Neural crest cell (in vitro differentiated cells): Measurements from ENCODE around the gene SMAGP. TPM values are rescaled to one million over a fixed set of nuclear protein-coding genes. Genes with fewer than 3 reads are reported as not detected.

Experiments
- DNase-seq: peaks from one replicate; pipeline ENCODE4 v3.0.0; 2021; ENCODE audit warnings: low read depth, mixed read lengths, low spot score
- H3K27ac Mint-ChIP-seq: one replicate; pipeline ENCODE4 v1.8.0; 2021; ENCODE audit warnings: mild to moderate bottlenecking, mixed read lengths; ENCODE audit not compliant: unreplicated experiment
- H3K27me3 Mint-ChIP-seq: 2 replicates; pipeline ENCODE4 v1.8.0; 2021; ENCODE audit warnings: low read depth, mild to moderate bottlenecking, mixed read lengths
- H3K36me3 Mint-ChIP-seq: 2 replicates; pipeline ENCODE4 v1.8.0; 2021; ENCODE audit warnings: low read depth, mild to moderate bottlenecking, mixed read lengths
- H3K4me1 Mint-ChIP-seq: 2 replicates; pipeline ENCODE4 v1.8.0; 2021; ENCODE audit warnings: mixed read lengths
- H3K4me3 Mint-ChIP-seq: one replicate; pipeline ENCODE4 v1.8.0; 2021; ENCODE audit warnings: mild to moderate bottlenecking, mixed read lengths
- H3K9me3 Mint-ChIP-seq: 2 replicates; pipeline ENCODE4 v1.8.0; 2021; ENCODE audit warnings: mixed read lengths
- total RNA-seq: library from RNA; stranded (reverse); gene quantifications from 2 replicates; pipeline ENCODE4 v1.2.1, GENCODE V29; 2021
- TF ChIP-seq, protein P1 (sequence below): fragments of 200-600 bp; sonication (generic); conservative IDR thresholded peaks from 2 replicates; pipeline ENCODE4 v1.5.0; 2021; ENCODE audit warnings: antibody characterized with exemption, mild to moderate bottlenecking

The SMAGP gene
- total RNA-seq, 1 donor from 2014 or later: 1.6 TPM

DNA sequence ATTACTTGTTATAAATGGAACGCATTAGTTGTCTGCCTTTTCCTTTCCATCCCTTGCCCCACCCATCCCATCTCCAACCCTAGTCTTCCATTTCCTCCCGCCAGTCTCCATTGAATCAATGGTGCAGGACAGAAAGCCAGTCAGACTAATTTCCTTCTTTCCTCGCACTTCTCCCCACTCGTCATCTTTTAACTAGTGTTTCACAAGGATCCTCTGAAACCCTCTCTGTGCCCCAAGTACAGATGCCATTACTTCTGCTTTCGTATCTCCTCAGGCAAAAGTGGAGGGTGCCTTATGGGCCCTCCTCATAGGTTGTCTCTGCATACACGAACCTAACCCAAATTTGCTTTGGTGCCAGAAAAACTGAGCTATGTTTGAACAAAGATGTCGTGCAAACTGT is 27.3 kb downstream of the SMAGP start:
- H3K4me1 Mint-ChIP-seq: peaks cover 35% of the 10 kb centered on the region
- no peaks in the 10 kb centered on the region for H3K27me3 Mint-ChIP-seq
- H3K36me3 Mint-ChIP-seq: peaks cover 13% of the 10 kb centered on the region
- H3K4me3 Mint-ChIP-seq: peak overlapping the region; percentile 65
- no peak overlapping the region for H3K27ac Mint-ChIP-seq
- TF ChIP-seq, protein P1, sequence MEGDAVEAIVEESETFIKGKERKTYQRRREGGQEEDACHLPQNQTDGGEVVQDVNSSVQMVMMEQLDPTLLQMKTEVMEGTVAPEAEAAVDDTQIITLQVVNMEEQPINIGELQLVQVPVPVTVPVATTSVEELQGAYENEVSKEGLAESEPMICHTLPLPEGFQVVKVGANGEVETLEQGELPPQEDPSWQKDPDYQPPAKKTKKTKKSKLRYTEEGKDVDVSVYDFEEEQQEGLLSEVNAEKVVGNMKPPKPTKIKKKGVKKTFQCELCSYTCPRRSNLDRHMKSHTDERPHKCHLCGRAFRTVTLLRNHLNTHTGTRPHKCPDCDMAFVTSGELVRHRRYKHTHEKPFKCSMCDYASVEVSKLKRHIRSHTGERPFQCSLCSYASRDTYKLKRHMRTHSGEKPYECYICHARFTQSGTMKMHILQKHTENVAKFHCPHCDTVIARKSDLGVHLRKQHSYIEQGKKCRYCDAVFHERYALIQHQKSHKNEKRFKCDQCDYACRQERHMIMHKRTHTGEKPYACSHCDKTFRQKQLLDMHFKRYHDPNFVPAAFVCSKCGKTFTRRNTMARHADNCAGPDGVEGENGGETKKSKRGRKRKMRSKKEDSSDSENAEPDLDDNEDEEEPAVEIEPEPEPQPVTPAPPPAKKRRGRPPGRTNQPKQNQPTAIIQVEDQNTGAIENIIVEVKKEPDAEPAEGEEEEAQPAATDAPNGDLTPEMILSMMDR: no peak
- no peaks in the 10 kb centered on the region for H3K9me3 Mint-ChIP-seq
- DNase-seq: no peak

DNA sequence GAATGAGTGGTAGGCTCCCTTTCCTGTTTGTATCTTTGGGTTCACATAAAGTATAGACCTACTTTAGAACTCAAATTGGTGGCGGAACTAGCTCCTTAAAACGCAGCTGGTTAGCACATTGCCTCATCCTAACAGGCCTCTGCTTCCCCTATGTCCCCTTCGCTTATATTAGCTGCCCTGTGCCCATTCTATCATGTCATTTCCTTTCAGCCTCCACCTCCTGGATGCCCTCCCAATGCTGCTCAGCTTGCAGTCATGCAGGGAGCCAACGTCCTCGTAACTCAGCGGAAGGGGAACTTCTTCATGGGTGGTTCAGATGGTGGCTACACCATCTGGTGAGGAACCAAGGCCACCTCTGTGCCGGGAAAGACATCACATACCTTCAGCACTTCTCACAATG is 28.1 kb downstream of the SMAGP start:
- TF ChIP-seq, protein P1: no peak
- peaks cover 30% of the 10 kb centered on the region for H3K4me1 Mint-ChIP-seq
- no peak overlapping the region for H3K27ac Mint-ChIP-seq
- peaks cover 13% of the 10 kb centered on the region for H3K36me3 Mint-ChIP-seq
- no peaks in the 10 kb centered on the region for H3K27me3 Mint-ChIP-seq
- peak overlapping the region; percentile 36 for H3K4me3 Mint-ChIP-seq
- no peak for DNase-seq
- H3K9me3 Mint-ChIP-seq: no peaks in the 10 kb centered on the region

DNA sequence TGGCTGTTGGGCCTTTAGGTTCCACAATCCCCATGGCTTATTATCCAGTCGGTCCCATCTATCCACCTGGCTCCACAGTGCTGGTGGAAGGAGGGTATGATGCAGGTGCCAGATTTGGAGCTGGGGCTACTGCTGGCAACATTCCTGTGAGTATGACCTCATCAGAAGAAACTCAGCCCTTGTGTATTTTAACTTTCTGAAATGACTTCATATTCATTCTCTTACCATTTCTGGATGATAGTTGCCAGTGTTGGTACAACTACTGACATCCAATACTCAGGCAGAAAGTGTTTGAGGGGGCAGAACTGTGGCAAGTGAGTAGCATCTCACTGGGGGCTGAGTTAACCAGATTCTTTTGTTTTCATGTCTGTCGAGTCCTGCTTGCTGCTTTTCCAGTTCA is 29.2 kb downstream of the SMAGP start:
- peaks cover 13% of the 10 kb centered on the region for H3K36me3 Mint-ChIP-seq
- H3K27me3 Mint-ChIP-seq: no peaks in the 10 kb centered on the region
- peaks cover 23% of the 10 kb centered on the region for H3K4me1 Mint-ChIP-seq
- H3K9me3 Mint-ChIP-seq: no peaks in the 10 kb centered on the region
- no peak for DNase-seq
- TF ChIP-seq, protein P1: no peak
- peak overlapping the region; percentile 97 for H3K4me3 Mint-ChIP-seq
- H3K27ac Mint-ChIP-seq: no peak overlapping the region

DNA sequence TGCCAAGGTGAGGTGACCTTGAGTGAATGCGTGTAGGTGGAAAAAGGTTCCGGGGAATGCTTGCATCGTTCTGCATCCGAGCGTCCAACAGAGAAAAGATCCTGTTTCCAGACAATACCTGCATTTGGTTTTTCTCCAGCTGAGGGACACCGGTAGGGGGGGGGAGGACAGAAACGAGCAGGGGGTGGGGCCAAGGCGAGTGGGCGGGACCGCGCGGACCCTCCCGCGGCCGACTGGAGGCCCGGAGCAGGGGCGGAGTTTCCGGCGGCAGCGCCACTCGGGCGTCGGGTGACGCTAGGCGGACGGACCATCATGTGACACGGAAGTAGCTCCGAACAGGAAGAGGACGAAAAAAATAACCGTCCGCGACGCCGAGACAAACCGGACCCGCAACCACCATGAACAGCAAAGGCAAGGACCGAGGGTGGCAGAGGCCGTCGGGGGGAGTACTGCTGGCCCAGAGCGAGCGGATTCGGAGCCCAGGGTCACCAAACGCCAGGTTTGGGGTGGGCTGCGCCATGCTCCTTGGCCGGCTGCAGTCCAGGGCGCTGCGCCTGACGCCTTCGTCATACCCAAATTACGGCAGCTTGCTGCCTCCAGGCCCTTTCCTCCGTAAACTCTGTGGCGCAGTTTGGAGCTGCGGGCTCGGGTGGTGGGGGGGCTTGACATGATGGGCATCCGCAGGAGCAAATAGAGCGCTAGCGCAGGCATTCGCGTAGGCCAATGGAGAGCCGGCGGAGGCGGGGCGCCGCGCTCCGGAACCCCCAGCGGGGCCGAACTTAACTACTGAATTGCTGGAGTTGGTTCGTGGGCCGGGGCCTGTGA is 31.5 kb downstream of the SMAGP start, which contains the start of gene DAZAP2:
TSS of gene DAZAP2 (plus strand) at position 317 of the 825 bp plus-strand sequence. CDS start at position 399, 82 bp downstream.
- peak within 1 kb of the TSS; percentile 99 for H3K27ac Mint-ChIP-seq
- DNase-seq: peak; percentile 82
- TF ChIP-seq, protein P1: peak; percentile 7
- peak within 1 kb of the TSS; percentile 97 for H3K4me3 Mint-ChIP-seq
- H3K27me3 Mint-ChIP-seq: no peaks in the 10 kb centered on the region
- peaks cover 11% of the 10 kb centered on the region for H3K36me3 Mint-ChIP-seq
- H3K9me3 Mint-ChIP-seq: no peaks in the 10 kb centered on the region
- H3K4me1 Mint-ChIP-seq: peaks cover 20% of the 10 kb centered on the region

DNA sequence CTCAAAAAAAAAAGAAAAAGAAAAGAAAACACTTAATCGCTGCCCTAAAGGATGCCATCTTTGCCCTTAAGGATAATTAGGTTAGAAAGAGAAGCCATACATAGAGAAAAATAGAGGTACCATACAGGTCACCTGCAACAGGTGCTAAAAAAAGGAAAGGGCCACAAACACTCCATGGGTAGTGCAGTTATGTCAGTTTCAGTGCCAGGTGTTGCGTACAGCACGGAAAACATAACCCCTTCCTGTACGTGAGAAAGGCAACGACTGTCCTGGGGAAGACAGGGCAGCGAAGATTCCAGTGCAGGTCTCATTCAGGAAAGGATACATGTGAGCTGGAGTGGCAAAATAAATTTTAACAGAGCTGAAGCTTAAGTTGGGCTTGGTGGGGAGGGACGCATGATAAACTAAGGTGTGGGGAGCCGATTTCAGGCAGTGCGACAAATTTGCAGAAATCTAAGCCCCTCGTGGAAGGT is 32.1 kb downstream of the SMAGP start:
- H3K27ac Mint-ChIP-seq: peak overlapping the region; percentile 28
- DNase-seq: no peak
- TF ChIP-seq, protein P1: no peak
- peak overlapping the region; percentile 97 for H3K4me3 Mint-ChIP-seq
- H3K36me3 Mint-ChIP-seq: peaks cover 11% of the 10 kb centered on the region
- H3K9me3 Mint-ChIP-seq: no peaks in the 10 kb centered on the region
- no peaks in the 10 kb centered on the region for H3K27me3 Mint-ChIP-seq
- peaks cover 20% of the 10 kb centered on the region for H3K4me1 Mint-ChIP-seq
